ENCODE data around the gene OR2T3. TPM values are rescaled to one million over a fixed set of nuclear protein-coding genes. Genes with fewer than 3 reads are reported as not detected.
"Not testable (repeated sequence)": the region's sequence is repeated elsewhere in the genome, so short reads cannot be mapped to it uniquely, and the experiment has no call there.

OR2T3 gene
- not detected in 2 replicates for total RNA-seq

GRCh38 chr1:248473051-248473450, at the start of gene OR2T3:
Gene OR2T3 (plus strand): TSS chr1:248473351. CDS start chr1:248473351, 0 bp downstream.
- H3K27ac Mint-ChIP-seq; H3K36me3 Mint-ChIP-seq (ENCODE audit: low read depth); H3K4me1 Mint-ChIP-seq (ENCODE audit: low read depth); H3K4me3 Mint-ChIP-seq (ENCODE audit: low read depth); DNase-seq (ENCODE audit: low spot score); H3K9me3 Mint-ChIP-seq; intact Hi-C loops (cut with micrococcal nuclease): not testable (repeated sequence)
- H3K27me3 Mint-ChIP-seq (ENCODE audit: low read depth) = peaks cover 13% of the 10 kb centered on the region

- H3K36me3 Mint-ChIP-seq (ENCODE audit: low read depth); intact Hi-C loops (cut with micrococcal nuclease); DNase-seq (ENCODE audit: low spot score); H3K4me1 Mint-ChIP-seq (ENCODE audit: low read depth); H3K27ac Mint-ChIP-seq; H3K9me3 Mint-ChIP-seq; H3K27me3 Mint-ChIP-seq (ENCODE audit: low read depth); H3K4me3 Mint-ChIP-seq (ENCODE audit: low read depth): not testable (repeated sequence)
Observed at GRCh38 chr1:248427526-248428191, 45.5 kb upstream of the OR2T3 start.

- H3K27me3 Mint-ChIP-seq (ENCODE audit: low read depth); H3K4me3 Mint-ChIP-seq (ENCODE audit: low read depth); H3K27ac Mint-ChIP-seq; H3K9me3 Mint-ChIP-seq; intact Hi-C loops (cut with micrococcal nuclease); DNase-seq (ENCODE audit: low spot score); H3K4me1 Mint-ChIP-seq (ENCODE audit: low read depth); H3K36me3 Mint-ChIP-seq (ENCODE audit: low read depth): not testable (repeated sequence)
Observed at GRCh38 chr1:248428192-248428533, 45.0 kb upstream of the OR2T3 start.

GRCh38 chr1:248431683-248432082, 41.5 kb upstream of the OR2T3 start:
- H3K4me3 Mint-ChIP-seq (ENCODE audit: low read depth); H3K36me3 Mint-ChIP-seq (ENCODE audit: low read depth); H3K27me3 Mint-ChIP-seq (ENCODE audit: low read depth); intact Hi-C loops (cut with micrococcal nuclease); H3K9me3 Mint-ChIP-seq; H3K27ac Mint-ChIP-seq; H3K4me1 Mint-ChIP-seq (ENCODE audit: low read depth); DNase-seq (ENCODE audit: low spot score): not testable (repeated sequence)

GRCh38 chr1:248432201-248432600, 41.0 kb upstream of the OR2T3 start:
- H3K4me3 Mint-ChIP-seq (ENCODE audit: low read depth); H3K4me1 Mint-ChIP-seq (ENCODE audit: low read depth); H3K27ac Mint-ChIP-seq; H3K9me3 Mint-ChIP-seq; DNase-seq (ENCODE audit: low spot score); intact Hi-C loops (cut with micrococcal nuclease); H3K36me3 Mint-ChIP-seq (ENCODE audit: low read depth); H3K27me3 Mint-ChIP-seq (ENCODE audit: low read depth): not testable (repeated sequence)

GRCh38 chr1:248433811-248434415, 39.2 kb upstream of the OR2T3 start:
- intact Hi-C loops (cut with micrococcal nuclease); DNase-seq (ENCODE audit: low spot score); H3K9me3 Mint-ChIP-seq; H3K27ac Mint-ChIP-seq; H3K4me1 Mint-ChIP-seq (ENCODE audit: low read depth); H3K4me3 Mint-ChIP-seq (ENCODE audit: low read depth); H3K36me3 Mint-ChIP-seq (ENCODE audit: low read depth); H3K27me3 Mint-ChIP-seq (ENCODE audit: low read depth): not testable (repeated sequence)

- H3K27me3 Mint-ChIP-seq (ENCODE audit: low read depth); H3K36me3 Mint-ChIP-seq (ENCODE audit: low read depth); DNase-seq (ENCODE audit: low spot score); H3K4me1 Mint-ChIP-seq (ENCODE audit: low read depth); H3K4me3 Mint-ChIP-seq (ENCODE audit: low read depth); intact Hi-C loops (cut with micrococcal nuclease); H3K27ac Mint-ChIP-seq; H3K9me3 Mint-ChIP-seq: not testable (repeated sequence)
Observed at GRCh38 chr1:248434913-248435312, 38.2 kb upstream of the OR2T3 start.

- H3K27ac Mint-ChIP-seq; H3K36me3 Mint-ChIP-seq (ENCODE audit: low read depth); H3K27me3 Mint-ChIP-seq (ENCODE audit: low read depth); H3K9me3 Mint-ChIP-seq; H3K4me3 Mint-ChIP-seq (ENCODE audit: low read depth); intact Hi-C loops (cut with micrococcal nuclease); DNase-seq (ENCODE audit: low spot score); H3K4me1 Mint-ChIP-seq (ENCODE audit: low read depth): not testable (repeated sequence)
Observed at GRCh38 chr1:248436303-248436702, 36.8 kb upstream of the OR2T3 start.

GRCh38 chr1:248438668-248439067, 34.5 kb upstream of the OR2T3 start:
- H3K9me3 Mint-ChIP-seq; H3K27me3 Mint-ChIP-seq (ENCODE audit: low read depth); H3K27ac Mint-ChIP-seq; H3K36me3 Mint-ChIP-seq (ENCODE audit: low read depth); intact Hi-C loops (cut with micrococcal nuclease); H3K4me1 Mint-ChIP-seq (ENCODE audit: low read depth); H3K4me3 Mint-ChIP-seq (ENCODE audit: low read depth); DNase-seq (ENCODE audit: low spot score): not testable (repeated sequence)

GRCh38 chr1:248439283-248439682, 33.9 kb upstream of the OR2T3 start:
- H3K4me3 Mint-ChIP-seq (ENCODE audit: low read depth); intact Hi-C loops (cut with micrococcal nuclease); H3K27me3 Mint-ChIP-seq (ENCODE audit: low read depth); H3K36me3 Mint-ChIP-seq (ENCODE audit: low read depth); H3K4me1 Mint-ChIP-seq (ENCODE audit: low read depth); H3K9me3 Mint-ChIP-seq; H3K27ac Mint-ChIP-seq; DNase-seq (ENCODE audit: low spot score): not testable (repeated sequence)

- H3K36me3 Mint-ChIP-seq (ENCODE audit: low read depth); H3K4me3 Mint-ChIP-seq (ENCODE audit: low read depth); DNase-seq (ENCODE audit: low spot score); H3K4me1 Mint-ChIP-seq (ENCODE audit: low read depth); H3K9me3 Mint-ChIP-seq; H3K27ac Mint-ChIP-seq; H3K27me3 Mint-ChIP-seq (ENCODE audit: low read depth); intact Hi-C loops (cut with micrococcal nuclease): not testable (repeated sequence)
Observed at GRCh38 chr1:248442500-248443277, 30.5 kb upstream of the OR2T3 start.

- H3K36me3 Mint-ChIP-seq (ENCODE audit: low read depth); H3K4me3 Mint-ChIP-seq (ENCODE audit: low read depth); H3K9me3 Mint-ChIP-seq; H3K27me3 Mint-ChIP-seq (ENCODE audit: low read depth); H3K4me1 Mint-ChIP-seq (ENCODE audit: low read depth); DNase-seq (ENCODE audit: low spot score); H3K27ac Mint-ChIP-seq; intact Hi-C loops (cut with micrococcal nuclease): not testable (repeated sequence)
Observed at GRCh38 chr1:248444603-248445002, 28.5 kb upstream of the OR2T3 start.

GRCh38 chr1:248445399-248445798, 27.8 kb upstream of the OR2T3 start, which contains the start of gene OR2T2:
Gene OR2T2 (plus strand): TSS chr1:248445637. CDS start chr1:248452798, 7,161 bp downstream.
- H3K4me3 Mint-ChIP-seq (ENCODE audit: low read depth) = not testable (repeated sequence)

More at GRCh38 chr1:248445399-248445798, 27.8 kb upstream of the OR2T3 start, which contains the start of gene OR2T2:
- H3K36me3 Mint-ChIP-seq (ENCODE audit: low read depth); H3K4me1 Mint-ChIP-seq (ENCODE audit: low read depth); H3K27me3 Mint-ChIP-seq (ENCODE audit: low read depth); DNase-seq (ENCODE audit: low spot score); H3K27ac Mint-ChIP-seq; H3K9me3 Mint-ChIP-seq; intact Hi-C loops (cut with micrococcal nuclease): not testable (repeated sequence)

Data from activated T-helper 2 cell treated with anti-CD3 and anti-CD28 coated beads, Interferon-gamma antibody, Interleukin-2, Interleukin-4, amounts not matched to agents 10 μg/mL and 5 μg/mL and 100 μg/mL, durations not matched to agents 14 hours and 24 hours and 36 hours (primary cell).